Embryonic facial prominence (tissue), 1 donor: ENCODE results near the gene IGSF10.
"Not testable (repeated sequence)": the region's sequence is repeated elsewhere in the genome, so short reads cannot be mapped to it uniquely, and the experiment has no call there.

ENCODE experiments used
- DNase-seq: peaks from one replicate; pipeline ENCODE4 v3.0.0-alpha.2; 2016; ENCODE audit errors: extremely low spot score

IGSF10 gene, protein sequence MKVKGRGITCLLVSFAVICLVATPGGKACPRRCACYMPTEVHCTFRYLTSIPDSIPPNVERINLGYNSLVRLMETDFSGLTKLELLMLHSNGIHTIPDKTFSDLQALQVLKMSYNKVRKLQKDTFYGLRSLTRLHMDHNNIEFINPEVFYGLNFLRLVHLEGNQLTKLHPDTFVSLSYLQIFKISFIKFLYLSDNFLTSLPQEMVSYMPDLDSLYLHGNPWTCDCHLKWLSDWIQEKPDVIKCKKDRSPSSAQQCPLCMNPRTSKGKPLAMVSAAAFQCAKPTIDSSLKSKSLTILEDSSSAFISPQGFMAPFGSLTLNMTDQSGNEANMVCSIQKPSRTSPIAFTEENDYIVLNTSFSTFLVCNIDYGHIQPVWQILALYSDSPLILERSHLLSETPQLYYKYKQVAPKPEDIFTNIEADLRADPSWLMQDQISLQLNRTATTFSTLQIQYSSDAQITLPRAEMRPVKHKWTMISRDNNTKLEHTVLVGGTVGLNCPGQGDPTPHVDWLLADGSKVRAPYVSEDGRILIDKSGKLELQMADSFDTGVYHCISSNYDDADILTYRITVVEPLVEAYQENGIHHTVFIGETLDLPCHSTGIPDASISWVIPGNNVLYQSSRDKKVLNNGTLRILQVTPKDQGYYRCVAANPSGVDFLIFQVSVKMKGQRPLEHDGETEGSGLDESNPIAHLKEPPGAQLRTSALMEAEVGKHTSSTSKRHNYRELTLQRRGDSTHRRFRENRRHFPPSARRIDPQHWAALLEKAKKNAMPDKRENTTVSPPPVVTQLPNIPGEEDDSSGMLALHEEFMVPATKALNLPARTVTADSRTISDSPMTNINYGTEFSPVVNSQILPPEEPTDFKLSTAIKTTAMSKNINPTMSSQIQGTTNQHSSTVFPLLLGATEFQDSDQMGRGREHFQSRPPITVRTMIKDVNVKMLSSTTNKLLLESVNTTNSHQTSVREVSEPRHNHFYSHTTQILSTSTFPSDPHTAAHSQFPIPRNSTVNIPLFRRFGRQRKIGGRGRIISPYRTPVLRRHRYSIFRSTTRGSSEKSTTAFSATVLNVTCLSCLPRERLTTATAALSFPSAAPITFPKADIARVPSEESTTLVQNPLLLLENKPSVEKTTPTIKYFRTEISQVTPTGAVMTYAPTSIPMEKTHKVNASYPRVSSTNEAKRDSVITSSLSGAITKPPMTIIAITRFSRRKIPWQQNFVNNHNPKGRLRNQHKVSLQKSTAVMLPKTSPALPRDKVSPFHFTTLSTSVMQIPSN (N-terminal part only)

DNA sequence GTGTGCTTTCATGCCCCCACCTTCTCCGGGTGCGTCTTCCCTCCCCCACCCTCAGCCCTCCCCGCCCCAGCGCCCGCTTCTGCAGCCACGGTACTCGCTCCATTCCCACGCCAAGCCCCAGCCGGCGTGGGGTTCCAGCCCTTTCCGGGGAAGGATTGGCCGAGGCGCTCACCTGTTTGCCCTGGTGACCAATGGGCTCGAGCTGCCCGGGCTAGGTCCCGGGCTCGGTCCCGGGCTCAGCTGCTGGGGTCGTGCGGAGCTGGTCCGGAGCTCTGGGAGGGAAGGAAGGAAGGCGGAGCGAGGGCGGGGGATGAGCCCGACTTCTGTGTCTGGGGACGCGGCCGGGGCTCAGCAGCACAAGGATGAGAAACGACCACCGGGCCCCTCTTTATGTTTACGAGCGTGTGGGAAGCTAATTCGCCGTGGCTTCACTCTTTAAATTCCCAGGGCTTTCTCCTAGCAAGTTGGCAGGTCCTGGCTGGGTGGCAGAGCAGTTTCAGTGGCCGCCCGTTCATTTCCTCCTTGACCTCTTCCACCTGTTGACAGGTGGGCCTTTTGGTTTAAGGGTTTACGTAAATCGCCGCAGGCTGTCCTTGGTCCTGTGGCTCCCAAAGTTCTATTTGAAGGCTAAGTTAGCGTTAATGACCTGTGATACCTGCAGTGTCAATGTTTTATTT is at the start of gene IGSF10:
Gene IGSF10 (minus strand): TSS at position 288 of the 677 bp plus-strand sequence. CDS start 2,352 bp downstream, outside the sequence.
- DNase-seq, result no peak

DNA sequence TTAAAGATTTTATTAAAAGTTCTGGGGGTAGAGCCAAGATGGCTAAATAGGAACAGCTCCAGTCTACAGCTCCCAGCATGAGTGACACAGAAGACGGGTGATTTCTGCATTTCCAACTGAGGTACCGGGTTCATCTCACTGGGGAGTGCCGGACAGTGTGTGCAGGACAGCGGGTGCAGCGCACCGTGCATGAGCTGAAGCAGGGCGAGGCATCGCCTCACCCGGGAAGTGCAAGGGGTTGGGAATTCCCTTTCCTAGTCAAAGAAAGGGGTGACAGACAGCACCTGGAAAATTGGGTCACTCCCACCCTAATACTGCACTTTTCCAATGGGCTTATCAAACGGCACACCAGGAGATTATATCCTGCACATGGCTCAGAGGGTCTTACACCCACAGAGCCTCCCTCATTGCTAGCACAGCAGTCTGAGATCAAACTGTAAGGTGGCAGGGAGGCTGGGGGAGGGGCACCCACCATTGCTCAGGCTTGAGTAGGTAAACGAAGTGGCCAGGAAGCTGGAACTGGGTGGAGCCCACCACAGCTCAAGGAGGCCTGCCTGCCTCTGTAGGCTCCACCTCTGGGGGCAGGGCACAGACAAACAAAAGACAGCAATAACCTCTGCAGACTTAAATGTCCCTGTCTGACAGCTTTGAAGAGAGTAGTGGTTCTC is 48.7 kb upstream of the IGSF10 start:
- DNase-seq, result not testable (repeated sequence)

DNA sequence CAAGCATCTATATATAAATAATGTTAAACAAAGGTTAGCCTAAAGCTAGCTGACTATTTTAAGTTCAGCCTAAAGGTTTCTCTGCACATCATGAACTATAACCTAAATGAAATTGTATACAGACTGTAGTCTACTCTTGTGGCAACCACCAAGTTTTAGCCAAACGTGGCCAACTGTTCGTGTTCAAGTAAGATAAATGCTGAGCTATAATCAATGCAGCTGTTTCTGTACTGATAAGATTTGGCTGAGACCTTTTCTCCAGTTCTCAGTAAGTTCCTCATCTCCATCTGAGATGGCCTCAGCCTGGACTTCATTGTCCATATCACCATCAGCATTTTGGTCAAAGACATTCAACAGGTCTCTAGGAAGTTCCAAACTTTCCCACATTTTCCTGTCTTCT is 43.7 kb upstream of the IGSF10 start:
- DNase-seq, result no peak

DNA sequence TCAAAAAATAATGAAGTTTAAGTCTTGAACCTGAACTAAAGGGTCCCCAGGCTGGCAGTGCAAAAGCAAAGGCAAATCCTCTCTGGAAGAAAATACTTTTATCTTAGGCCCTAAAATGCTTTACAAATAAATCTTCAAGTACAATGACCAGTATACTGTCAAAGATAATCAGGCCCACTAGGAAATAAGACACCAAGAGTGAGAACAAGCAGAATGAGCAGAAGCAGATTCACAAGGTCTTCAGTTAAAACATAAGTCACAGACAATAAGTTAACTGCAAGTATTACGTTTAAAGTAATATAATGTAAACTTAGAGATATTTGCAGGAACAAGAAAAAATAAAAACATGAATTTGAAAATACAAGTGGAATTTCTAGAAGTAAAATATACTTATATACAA is 42.2 kb upstream of the IGSF10 start:
- no peak for DNase-seq

DNA sequence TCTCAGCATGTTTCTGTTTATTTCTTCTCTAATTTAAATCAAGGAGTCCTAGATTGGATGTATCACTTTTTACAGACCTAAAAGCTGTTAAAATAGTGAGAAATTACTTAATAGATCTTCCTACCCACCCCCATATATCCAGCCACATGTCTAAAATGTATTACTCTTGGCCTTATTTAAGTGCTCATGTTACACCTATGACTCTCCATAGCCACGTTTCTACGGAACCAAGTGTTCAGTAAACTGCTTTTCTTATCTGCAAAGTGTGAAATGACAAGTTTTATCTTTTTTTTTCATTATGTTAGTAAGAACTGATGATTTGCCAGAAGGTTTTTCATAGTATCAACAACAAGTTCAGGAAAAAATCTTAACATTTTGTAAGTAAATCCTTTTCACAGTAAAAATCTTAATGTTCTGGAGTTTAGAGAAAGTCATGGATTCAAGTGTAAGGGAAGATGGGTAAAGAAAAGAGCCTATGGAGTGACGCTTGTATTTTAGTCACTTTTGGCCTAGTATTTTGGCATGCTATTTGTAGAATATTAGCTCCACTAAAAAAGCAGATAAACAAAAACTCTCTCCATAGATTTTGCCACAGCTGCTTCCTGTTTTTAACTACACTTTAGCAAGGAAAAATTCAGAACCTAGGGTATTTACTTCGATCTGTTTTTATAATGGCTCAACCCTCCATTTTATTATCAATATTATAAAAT is 41.2 kb upstream of the IGSF10 start:
- no peak for DNase-seq

DNA sequence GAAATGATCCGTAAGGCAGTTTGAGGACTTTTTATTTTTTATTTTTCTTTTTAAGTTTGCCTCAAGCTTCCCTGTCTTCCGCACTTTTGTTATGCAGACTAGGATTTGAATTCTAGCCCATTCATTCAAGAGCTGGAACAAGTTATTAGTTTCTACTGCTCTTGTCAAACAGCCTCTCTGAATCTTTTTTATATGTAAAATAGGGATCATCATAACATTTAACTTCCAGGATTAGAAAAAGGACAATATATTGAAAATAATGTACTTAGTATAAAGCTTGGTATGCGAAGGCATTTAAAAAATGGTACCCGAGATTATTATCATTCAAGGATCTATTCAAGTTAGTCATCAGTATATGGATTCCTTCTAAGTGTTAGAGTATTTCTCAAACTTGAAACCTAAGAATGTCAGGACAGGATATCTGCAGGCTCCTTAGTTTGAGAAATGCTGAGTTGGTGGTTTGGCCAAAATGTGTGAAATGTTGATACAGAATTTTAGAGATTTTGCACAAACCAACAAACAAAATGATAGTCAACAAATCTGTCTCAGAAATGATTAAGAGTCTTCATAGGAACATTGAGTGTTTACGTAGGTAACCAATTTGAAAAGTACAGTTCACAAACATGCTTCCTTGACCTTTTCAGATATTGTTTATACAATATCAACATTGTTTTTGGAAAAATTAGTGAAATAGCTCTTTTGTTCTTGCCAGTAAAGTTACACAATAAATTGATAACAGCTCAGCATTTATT is 40.5 kb upstream of the IGSF10 start:
- no peak for DNase-seq

DNA sequence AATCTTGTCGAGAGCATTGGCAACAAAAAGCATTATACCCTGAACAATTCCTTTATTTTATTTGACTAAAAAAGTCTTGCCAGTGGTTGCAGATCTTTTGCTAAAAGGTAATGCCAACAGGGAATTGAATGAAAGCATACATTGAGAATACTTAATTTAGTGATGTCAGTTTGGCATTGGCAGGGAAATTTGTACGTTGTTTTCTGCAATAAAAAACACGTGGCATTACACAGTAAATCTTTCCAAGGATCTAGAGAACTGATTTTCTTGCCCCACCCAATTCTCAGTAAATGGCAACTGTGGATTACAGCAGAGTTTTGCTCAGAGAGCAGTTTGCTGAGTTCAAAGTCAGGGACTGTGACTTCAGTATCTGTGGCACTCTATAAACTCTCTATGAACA is 38.3 kb upstream of the IGSF10 start:
- no peak for DNase-seq

DNA sequence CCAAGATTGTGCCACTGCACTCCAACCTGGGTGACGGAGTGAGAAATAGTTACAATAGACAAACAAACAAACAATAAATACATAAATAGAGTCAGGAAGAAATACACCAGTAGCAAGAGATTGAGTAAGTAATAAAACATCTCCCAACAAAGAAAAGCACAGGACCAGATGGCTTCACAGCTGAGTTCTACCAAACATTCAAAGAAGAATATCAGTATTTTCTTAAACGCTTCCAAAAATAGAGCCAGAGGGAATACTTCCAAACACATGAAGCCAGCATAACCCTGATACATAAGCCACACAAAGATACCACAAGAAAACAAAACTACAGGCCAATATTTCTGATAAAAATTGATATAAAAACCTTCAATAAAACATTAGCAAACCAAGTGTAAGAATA is 30.7 kb upstream of the IGSF10 start:
- no peak for DNase-seq

DNA sequence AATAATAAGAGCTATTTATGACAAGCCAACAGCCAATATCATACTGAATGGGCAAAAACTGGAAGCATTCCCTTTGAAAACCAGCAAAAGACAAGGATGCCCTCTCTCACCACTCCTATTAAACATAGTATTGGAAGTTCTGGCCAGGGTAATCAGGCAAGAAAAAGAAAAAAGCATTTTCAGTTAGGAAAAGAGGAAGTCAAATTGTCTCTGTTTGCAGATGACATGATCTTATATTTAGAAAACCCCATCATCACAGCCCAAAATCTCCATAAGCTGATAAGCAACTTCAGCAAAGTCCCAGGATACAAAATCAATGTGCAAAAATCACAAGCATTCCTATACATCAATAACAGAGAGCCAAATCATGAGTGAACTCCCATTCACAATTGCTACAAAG is 27.0 kb upstream of the IGSF10 start:
- DNase-seq, result not testable (repeated sequence)

DNA sequence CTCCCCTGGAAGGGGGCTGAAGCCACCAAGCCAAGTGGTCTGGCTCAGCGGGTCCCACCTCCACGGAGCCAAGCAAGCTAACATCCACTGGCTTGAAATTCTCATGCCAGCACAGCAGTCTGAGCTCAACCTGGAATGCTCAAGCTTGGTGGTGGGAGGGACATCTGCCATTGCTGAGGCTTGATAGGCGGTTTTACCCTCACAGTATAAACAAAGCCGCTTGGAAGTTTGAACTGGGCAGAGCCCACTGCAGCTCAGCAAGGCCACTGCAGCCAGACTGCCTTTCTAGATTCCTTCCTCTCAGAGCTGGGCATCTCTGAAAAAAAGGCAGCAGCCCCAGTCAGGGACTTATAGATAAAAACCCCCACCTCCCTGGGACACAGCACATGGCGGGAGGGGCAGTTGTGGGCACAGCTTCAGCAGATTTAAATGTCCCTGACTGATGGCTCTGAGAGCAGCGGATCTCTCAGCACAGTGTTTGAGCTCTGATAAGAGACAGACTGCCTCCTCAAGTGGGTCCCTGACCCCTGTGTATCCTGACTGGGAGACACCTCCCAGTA is 23.2 kb upstream of the IGSF10 start:
- DNase-seq, result no peak

DNA sequence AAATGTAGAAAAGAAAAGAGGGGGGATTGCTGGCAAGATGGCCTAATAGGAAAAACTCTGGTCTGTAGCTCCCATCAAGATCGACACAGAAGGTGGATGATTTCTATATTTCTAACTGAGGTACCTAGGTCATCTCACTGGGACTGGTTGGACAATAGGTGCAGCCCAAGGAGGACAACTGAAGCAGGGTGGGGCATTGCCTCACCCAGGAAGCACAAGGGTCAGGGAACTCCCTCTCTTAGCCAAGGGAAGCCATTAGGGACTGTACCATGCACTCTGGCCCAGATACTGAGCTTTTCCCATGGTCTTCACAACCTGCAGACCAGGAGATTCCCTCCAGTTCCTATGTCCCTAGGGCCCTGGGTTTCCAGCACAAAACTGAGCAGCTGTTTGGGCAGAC is 22.6 kb upstream of the IGSF10 start:
- no peak for DNase-seq

DNA sequence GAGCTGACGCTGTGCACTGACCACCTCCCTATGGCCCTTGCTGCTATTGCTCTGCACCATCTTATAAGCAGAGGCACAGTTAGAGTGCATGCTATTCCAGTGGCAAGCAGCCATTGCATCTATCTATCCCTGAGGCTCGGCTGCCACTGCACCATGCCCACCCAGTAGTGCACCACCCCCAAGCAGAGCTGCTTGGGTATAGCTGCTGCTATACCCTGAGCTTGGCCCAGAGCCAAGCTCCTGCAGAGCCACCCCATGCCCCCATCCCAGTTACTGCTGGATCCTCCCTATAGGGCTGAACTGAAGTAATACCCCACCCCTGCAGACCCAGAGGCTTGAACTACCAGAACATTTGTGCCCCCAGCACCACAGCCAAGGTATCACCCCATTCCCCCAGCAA is 19.6 kb upstream of the IGSF10 start:
- no peak for DNase-seq

DNA sequence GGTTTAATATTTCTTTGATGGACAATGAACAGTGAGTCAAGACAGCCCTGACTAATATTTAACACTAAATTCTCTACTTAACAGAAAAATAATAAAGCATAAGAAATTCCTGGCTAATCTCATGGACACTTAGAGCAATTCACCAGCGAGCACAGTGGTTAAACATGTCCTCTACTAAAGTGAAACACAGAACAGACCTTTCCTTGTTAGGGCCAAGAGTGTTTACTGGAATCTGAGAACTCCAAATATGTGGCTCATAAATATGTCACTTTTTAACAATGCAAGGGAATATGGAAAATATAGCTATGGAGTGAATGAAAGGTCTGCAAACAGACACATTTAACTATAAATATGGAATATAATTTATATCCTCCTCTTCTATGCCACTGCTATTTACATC is 18.6 kb upstream of the IGSF10 start:
- no peak for DNase-seq

DNA sequence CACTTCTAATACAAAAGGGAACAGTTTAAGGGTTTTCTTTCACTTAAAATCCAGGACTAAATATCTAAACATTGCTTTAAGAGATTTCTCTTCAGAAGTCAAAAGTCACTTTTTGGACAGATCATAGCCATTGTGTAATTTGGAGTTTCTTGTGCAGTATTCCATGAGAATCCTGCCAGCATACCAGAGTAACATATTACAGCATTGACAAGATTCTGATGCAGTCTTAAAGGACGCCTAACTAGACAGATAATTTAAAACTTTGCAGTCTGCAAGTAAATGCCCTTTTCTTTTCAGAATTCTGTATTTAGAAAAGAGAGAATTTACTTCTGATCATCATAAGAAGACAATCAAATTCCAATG is 17.5 kb upstream of the IGSF10 start:
- no peak for DNase-seq

DNA sequence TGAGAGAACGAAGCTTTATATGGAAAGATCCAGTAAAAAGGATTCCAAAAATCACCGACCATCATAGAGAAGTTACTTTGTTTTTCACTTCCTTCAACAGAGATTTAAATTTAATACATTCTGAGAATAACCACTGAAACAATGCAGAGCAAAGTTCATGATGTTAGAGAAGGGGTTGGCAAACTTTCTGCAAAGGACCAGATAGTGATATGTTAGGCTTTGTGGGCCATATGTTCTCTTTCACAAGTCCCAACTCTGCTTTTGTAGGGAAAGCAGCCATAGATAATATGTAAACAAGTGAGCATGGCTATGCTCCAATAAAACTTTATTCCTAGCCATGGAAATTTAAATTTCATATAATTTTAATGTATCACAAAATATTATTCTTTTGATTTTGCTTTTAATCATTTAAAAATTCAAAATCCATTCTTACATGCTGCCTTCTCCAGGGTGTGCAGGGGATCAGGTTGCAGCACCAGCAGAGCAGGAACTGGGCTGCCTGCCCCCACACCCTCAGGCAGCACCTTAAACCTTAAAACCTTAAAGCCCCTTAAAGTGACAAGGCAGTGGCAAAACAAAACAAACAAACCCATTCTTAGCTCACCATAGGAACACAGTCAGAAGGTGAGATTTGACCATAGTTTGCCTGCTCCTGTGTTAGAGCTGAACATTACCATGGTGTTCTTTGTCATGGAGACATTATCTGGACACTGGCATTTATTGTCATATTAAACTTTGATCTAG is 16.9 kb upstream of the IGSF10 start:
- no peak for DNase-seq

DNA sequence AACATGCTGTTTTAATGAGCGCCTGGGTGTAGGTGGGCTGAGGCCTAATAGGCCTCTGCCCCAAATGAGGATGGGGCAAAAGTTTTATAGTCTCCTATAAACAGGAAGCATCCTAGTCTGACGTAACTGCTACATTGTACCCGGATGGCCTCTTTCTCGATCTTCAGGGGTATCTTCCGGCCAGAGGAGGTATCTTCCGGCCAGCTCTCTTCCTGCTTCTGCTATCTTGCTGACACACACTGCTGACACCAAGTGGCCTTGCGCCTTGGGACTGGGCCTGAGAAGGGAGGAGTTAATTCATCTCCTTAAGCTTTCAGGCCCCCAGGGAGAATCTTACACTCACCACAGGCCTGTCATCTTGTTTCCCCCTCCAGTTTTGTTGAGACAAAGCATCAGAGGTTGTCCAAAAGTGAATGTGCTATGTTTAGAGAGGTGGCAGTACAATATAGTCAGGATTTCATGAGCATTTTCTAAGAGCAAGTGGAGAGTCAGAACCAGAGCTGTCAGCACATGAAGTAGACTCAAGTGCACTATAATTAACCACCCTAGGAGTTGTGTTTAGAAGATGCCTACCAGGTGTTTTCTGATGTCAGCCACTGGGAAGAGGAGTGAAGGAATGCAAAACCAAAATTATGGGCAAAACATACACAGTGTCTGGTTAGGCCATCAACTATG is 15.6 kb upstream of the IGSF10 start:
- DNase-seq, result no peak

DNA sequence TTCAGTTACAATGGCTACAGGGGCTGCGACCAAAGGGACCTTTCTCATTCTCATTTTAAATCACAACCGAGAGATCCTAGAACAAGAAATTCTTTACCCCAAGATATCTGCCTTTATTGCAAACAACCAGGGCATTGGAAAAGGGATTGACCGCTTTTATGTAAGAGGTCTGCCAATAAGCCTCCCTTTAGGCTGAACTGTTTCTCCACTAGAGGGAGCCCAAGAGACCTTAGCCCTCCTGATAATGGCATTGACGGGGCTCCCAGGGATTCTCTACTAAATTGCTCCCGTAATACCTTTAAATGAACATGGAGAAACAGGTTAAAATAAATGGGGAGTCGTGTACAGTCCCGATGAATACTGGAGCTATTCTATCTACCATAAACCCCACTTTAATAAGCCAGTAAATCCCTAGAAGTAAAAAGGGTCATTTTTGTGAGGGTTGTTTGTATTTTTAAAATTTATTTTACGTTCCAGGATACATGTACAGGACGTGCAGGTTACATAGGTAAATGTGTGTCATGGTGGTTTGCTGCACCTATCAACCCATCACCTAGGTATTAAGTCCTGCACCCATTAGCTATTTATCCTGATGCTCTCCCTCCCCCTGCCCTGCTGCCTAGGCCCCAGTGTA is 7.5 kb upstream of the IGSF10 start:
- DNase-seq, result no peak

DNA sequence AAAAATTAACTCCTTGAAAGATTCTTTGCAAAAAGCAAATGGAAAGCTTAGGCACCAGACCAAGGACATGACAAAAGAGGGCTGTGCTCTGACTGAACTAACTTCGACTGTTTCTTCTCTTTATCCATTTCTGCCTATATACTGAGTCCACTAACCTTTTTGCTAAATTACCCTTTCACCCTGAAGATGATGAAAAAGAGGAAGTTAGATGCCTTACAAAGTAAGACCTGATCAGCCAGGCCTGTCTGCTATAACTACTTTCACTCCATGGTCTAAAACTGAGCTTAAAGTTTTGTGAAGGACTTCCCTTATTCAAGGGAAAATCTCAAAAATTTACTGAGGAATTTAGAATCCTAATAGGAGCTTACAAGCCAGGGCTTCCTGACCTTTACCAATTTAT is 6.2 kb upstream of the IGSF10 start:
- no peak for DNase-seq
